GM12892 (cell line): ENCODE results near the gene MTERF4.

Source experiments
- DNase-seq: peaks from one replicate; pipeline ENCODE4 v3.0.0; 2011; ENCODE audit not compliant: insufficient read length
- FAIRE-seq: peaks from 2 replicates; lab custom pipeline; 2011; peaks lifted over from hg19 to GRCh38; lab: Jason Lieb, UNC
- POLR2A ChIP-seq: IDR thresholded peaks from 2 replicates; pipeline ENCODE4 v1.6.1; 2011; ENCODE audit warnings: low read depth, low read length, control low read depth
- POLR2AphosphoS5 ChIP-seq: IDR thresholded peaks from 2 replicates; pipeline ENCODE4 v1.6.1; 2011; ENCODE audit warnings: low read depth, low read length, control low read depth
- TAF1 ChIP-seq: IDR thresholded peaks from 2 replicates; pipeline ENCODE4 v1.6.1; 2011; ENCODE audit warnings: low read depth, mild to moderate bottlenecking, control low read depth, low read length, borderline replicate concordance

MTERF4 gene

DNA sequence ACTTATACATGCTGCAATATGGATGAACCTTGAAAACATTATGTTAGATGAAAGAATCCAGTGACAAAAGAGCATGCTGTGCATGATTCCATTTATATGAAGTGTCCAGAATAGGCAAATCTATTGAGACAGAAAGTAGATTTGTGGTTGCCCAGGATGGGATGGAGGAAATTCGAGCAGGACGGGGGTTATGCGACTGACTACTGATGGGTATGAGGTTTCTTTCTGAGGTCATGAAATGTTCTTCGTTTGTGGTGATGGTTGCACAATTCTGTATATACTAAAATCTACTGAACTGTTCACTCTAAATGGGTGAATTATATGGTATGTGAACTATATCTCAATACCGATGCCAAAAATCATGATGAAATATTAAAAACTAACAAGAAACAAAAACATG is 18.9 kb upstream of the MTERF4 start:
- DNase-seq (no peak), FAIRE-seq (no peak)
- no peak for TF ChIP-seq POLR2AphosphoS5
- TF ChIP-seq TAF1, result no peak
- no peak for TF ChIP-seq POLR2A

DNA sequence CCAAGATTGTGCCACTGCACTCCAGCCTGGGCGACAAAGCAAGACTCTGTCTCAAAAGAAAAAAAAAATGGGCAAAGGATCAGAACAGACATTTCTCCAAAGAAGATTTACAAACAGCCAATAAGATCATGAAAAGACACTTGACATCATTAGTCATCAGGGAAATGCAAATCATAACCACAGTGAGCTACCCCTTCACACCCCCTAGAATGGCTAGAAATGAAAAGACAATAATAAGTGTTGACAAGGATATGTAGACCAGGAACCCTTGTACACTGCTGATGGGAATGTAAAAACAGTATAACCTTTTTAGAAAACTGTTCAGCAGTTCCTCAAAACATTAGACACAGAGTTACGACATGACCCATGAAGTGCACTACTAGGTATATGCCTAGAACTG is 18.4 kb upstream of the MTERF4 start:
- DNase-seq (no peak), FAIRE-seq (no peak)
- no peak for TF ChIP-seq POLR2AphosphoS5
- TF ChIP-seq POLR2A, result no peak
- TF ChIP-seq TAF1, result no peak

DNA sequence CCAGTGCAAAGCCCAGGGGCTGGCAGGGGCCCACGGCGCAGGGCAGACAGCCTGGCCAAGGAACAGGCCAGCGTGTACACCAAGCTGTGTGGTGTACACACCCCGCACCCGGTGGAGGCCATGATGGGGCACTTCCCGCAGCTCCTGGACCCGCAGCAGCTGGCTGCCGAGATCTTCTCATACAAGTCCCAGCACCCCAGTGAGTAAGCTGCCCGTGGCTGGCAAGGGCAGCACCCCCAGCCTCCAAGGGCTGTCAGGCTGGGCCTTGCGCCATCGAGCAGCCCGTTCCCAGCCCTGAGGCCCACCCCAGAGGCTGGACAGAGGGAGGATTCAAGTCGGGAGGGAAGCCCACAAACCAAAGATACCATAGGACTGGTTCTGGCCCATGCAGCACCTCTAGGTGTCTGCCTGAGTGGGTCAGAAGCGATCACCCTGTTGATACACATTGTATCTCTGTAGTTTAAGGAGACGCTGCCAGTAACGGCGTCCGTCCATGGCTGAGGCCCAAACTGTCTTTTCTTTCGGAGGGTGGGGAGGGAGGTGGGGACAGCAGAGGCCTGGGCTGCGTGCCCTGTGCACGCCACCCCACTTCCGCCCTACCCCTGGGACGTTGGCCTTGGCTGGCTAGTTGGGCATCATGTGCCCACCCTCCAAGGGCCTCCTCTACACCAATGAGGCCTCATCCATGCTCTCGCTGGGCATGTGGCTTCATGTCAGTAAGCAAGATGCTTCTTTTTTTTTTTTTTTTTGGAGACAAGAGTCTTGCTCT is 16.8 kb upstream of the MTERF4 start:
- no peak for FAIRE-seq
- no peak for DNase-seq
- TF ChIP-seq POLR2AphosphoS5, result no peak
- TF ChIP-seq TAF1, result no peak
- no peak for TF ChIP-seq POLR2A

DNA sequence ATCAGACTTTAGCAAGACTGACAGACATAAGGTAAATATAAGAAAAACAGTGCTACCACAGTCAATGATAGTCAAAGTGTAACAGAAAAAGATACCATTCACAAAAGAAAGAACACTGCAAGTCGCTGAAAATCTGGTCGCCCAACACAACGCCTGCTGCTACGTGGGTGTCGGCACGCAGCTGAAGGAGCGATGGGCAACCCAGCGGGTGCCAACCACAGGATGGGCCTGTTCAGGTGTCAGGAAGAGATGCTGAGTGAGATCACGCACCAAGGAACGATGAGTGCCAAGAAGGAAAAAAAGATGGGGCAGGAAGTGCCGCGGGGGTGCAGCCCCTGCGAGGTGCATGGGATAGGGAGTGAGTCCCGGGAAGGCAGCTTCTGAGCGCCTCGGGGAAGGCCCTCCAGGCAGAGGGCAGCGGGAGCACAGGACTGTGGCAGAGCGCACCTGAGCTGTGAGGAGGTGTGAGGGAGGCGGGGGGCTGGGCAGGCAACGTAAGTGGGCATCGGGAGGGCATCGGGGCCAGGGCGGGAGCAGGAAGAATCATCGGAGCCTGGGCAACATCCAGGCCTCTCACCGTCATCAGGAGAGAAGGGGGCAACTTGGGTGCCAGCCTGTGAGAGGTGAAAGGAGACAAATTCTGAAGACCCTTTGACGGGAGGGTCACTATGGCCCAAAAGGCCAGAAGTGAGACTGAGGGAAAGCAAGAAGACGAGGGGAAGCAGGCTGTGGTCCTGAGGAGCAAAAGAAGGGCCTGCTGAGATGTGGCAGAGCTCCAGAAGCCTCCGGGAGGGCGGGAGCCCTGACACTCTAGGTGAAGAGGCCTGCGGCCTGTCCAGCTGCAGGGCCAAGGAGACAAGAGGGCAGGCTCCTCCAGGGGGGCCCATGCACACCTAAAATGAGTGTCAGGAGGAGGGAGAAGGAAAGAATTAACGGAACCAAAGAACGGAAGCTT is 14.8 kb upstream of the MTERF4 start:
- TF ChIP-seq POLR2AphosphoS5 (no peak), TAF1 (no peak), POLR2A (no peak)
- DNase-seq (no peak), FAIRE-seq (no peak)

DNA sequence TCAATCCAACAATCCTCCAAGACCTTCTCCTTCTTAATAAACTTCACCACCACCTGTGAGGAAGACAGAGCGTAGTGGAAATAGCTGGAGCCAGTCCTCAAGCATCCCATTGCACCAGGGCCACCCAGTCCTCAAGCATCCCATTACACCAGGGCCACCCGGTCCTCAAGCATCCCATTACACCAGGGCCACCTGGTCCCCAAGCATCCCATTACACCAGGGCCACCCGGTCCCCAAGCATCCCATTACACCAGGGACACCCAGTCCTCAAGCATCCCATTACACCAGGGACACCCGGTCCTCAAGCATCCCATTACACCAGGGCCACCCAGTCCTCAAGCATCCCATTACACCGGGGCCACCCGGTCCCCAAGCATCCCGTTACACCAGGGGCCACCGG is 13.3 kb upstream of the MTERF4 start:
- TF ChIP-seq POLR2A, result no peak
- TF ChIP-seq TAF1, result no peak
- no peak for TF ChIP-seq POLR2AphosphoS5

DNA sequence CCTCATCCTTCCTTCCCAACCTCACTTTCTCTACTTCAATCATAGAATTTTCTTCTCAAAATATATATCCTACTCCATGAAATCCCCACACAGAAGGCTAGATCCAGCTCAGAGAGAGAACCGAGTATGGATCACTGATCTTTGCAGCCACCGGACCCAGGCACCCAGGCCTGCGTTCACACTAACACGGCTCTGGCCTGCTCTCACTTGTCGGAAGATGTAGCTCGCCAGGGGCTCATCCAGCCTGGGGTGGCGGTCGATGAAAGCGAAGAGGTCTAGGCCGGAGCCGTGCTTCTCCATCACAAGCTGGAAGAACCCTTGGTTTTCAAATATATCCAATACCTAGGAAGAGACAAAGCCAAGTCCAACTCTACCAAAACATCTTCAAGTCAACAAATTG is 12.7 kb upstream of the MTERF4 start:
- DNase-seq, result no peak
- TF ChIP-seq TAF1 (no peak), POLR2A (no peak), POLR2AphosphoS5 (no peak)
- FAIRE-seq, result no peak

More for the DNA sequence above, 13.3 kb upstream of the MTERF4 start:
- DNase-seq (no peak), FAIRE-seq (no peak)

DNA sequence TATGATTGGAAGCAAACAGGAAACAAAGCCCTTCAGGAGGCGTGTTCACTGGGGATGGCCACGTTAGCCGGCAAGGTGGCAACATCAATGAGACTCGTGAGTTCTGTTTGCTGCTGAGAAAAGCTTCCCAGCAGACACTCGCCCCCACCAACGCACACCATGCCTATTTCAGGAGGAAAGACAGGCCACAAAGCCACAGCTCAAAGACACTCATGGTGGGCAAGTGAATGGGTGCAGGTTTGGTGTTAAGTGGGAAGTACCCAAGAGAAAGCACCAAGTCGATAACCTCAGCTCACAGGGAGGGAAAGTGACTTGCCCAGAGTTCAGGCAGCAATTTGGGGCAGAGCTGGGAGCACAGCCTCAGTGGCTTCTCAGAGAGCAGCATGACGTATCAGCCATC is 10.5 kb upstream of the MTERF4 start:
- no peak for DNase-seq
- TF ChIP-seq POLR2A (peak; percentile 57; the same call in 1 of the 2 replicates), POLR2AphosphoS5 (peak; percentile 61), TAF1 (no peak)
- FAIRE-seq, result peak; percentile 99

DNA sequence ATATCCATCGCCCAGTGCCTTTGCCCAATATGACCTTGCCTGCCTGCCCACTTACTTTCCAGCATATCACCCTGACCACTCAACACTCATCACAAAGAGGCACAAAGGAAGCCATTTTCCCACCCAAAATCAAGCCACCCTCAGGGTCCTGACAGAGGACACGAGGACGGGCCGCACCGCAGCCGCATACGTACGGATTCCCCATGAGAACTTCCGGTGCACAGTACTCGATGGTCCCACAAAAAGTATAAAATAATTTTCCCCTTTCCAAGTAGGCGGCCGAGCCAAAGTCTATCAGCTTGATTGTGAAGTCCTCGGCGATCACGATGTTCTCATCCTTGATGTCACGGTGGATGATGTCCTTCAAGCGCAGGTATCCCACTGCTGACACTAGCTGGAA is 10.0 kb upstream of the MTERF4 start:
- peak; percentile 36 for FAIRE-seq

DNA sequence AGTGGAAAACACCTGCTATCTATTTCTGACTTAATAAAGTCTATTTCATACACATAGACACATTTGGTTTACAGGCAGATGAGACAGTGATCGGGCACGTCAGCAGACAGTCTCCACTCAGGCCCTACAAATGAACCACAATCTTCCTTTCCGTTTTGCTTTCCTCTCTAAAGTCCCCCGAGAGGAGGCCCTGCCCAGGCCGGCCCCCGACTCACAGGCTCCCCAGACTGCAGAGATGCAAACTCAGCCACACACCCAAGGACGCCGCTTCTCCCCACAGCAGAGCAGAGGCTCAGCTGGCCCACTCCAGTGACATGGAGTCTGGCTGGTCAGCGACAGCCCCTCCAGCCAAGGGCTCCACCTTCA is 9.3 kb upstream of the MTERF4 start:
- TF ChIP-seq POLR2A, result peak; percentile 68; the same call in 1 of the 2 replicates
- peak; percentile 41; the same call in 1 of the 2 replicates for TF ChIP-seq TAF1
- 0 out of 2 replicates have a peak, but pooled peaks have one; percentile 2 for TF ChIP-seq POLR2AphosphoS5
- peak; percentile 58 for DNase-seq
- no peak for FAIRE-seq

More for the DNA sequence above, 10.0 kb upstream of the MTERF4 start:
- no peak for DNase-seq
- TF ChIP-seq POLR2AphosphoS5 (no peak), POLR2A (no peak), TAF1 (no peak)

DNA sequence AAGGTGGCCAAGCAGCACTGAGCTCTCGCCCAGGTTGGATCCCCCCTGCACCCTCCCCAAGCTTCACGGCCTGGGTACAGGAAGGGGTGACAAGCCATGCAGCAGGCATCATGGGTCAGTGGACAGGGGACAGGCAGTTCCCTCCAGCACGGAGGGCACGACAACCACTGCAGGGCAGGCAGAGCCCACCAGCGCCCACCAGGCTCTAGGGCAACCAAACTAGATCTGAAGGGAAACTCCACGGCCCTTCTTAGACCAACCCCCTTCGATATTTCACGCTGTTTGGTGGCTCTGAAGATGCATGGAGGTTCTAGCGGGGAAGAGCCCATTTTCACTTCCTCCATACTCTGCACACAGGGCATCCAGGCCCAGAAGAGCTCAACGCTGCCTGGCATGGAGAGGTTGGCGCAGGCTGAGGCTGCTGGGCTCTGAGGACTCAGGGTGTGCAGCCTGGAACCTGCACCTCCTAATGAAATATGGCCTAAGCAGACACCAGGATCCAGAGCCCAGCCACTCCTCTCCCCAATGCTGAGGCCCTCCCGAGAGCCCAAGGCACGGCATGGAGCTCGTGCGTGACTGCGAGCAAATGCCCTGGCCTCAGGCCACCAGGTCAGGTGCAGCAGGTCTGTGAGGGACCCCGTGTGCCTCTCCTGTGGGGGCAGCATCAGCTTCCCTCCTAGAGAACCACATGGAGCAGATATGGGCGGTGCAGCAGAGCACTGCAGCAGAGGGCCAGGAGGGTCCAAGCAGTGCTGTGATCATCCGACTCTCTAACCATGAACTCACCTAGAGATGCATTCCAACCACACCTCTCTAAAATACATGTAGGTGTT is 8.7 kb upstream of the MTERF4 start:
- FAIRE-seq (peak; percentile 93), DNase-seq (peak; percentile 56)
- peak; percentile 64 for TF ChIP-seq POLR2A
- TF ChIP-seq TAF1, result peak; percentile 70; the same call in 1 of the 2 replicates
- peak; percentile 77 for TF ChIP-seq POLR2AphosphoS5

DNA sequence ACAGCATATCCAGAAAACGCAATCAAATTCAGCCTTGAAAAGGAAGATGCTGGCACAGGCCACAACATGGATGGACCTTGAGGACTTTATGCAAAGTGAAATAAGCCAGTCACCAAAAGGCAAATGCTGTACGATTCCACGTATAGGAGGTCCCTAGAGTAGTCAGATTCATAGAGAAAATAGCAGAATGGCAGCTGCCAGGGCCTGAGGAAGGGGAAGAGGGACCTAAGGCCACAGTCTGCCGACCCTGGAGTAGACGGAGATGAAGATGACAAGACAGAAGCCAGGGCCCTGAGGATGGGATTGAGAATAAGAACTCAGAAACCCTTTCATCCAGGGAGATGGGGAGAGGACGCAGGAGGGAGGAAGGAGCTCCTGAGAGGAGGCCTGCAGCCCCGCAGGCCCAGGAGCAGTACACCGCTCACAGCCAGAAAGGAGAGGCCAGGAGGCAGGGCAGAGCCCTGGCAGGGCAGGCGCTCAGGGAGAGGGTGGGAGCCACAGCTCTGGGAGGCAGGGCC is 8.1 kb upstream of the MTERF4 start:
- DNase-seq (no peak), FAIRE-seq (no peak)
- TF ChIP-seq POLR2AphosphoS5 (no peak), TAF1 (no peak), POLR2A (no peak)
